ENCODE measurements around the gene GRM4.

Gene GRM4

DNA sequence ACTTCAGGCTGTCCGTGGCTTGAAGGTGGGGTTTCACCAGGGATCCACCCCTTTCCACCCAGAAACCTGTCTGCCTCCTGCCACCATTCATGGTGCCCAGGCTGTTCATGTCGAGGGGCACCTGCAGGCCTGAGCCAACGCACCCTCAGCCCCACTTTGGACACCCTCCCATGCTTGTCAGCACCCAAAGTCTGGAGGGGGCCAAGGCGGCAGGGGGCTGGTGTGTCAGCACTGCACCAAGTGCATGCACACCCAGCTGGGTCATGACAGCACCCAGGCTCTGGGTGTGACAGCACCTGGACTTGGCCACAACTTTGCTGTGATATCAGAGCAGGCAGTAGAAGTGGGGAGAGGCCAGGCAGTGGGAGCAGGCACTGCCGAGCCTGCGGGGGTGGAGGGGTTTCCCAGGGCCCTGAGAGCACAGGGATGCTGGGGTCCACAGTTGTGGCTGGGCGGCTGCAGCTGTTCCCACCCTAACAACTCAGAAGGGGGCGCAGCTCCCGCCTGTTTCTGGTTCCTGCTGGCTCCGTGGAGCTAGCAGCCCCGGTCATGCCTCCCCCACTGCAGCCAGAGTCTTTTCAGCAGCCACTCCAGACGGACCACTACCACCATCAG is 33.3 kb upstream of the GRM4 start:
- no peaks in the 10 kb centered on the region for H3K9me3 ChIP-seq (ENCODE audit: low read depth, low read length)
- H3K9ac ChIP-seq (ENCODE audit: insufficient read length), result no peak overlapping the region
- no peak overlapping the region for H3K4me3 ChIP-seq
- no peak for TF ChIP-seq POLR2AphosphoS5 (IDR thresholded peaks at IDR 0.05; ENCODE audit: borderline replicate concordance, low read depth, low read length)
- no peaks in the 10 kb centered on the region for H3K36me3 ChIP-seq (ENCODE audit: insufficient read depth, low read length)
- H3K27ac ChIP-seq, result no peak overlapping the region
- no peak for DNase-seq (ENCODE audit: low read depth, low spot score)

DNA sequence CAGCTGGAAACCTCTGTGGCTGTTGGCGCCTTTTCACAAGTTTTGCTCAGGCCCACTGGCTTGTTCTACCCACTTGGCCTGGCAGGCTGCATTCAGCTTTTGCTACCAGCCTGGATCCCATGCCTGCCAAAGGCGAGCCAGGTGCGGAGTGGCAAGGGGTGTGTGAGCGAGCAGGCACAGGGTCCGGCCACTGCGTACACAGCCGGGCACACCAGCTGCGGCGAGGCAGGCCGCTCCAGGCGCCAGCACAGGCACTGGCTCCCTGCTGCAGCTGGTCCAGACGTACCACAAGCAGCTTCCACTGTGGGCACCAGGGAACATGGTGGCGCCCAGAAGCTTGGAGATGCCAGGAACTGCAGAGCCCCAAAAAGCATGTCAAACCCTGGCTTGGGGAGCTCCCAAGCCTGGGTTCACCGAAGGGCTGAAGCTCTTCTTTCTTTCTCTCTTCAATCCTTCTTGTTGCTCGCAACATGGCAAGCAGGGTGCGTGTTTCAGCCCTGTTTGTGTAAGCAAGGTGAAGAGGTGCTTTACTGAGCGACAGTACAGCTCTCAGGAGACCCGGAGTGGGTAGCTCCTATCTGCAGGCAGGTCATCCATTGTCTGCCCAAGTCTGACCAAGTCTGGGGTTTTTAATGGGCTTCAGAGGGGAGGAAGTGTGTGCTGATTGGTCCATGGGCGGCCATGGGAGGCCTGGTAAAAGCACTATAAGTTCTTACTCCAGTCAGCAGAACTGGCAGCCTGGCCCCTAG is 32.6 kb upstream of the GRM4 start:
- Histone ChIP-seq H3K4me3 (no peak overlapping the region), H3K9ac (ENCODE audit: insufficient read length) (no peak overlapping the region), H3K27ac (no peak overlapping the region), H3K36me3 (ENCODE audit: insufficient read depth, low read length) (no peaks in the 10 kb centered on the region), H3K9me3 (ENCODE audit: low read depth, low read length) (no peaks in the 10 kb centered on the region)
- TF ChIP-seq FOXP2 (optimal IDR thresholded peaks at IDR 0.05; ENCODE audit: control extremely low read depth, extremely low read length, insufficient read depth) (no peak), EZH2 (IDR thresholded peaks at IDR 0.05) (no peak), POLR2AphosphoS5 (IDR thresholded peaks at IDR 0.05; ENCODE audit: borderline replicate concordance, low read depth, low read length) (no peak)
- no peak for DNase-seq (ENCODE audit: low read depth, low spot score)

GRCh38 chr6:34177181-34177591 is 31.3 kb upstream of the GRM4 start:
- Histone ChIP-seq H3K36me3 (ENCODE audit: insufficient read depth, low read length) (no peaks in the 10 kb centered on the region), H3K4me3 (no peak overlapping the region), H3K27ac (no peak overlapping the region), H3K9ac (ENCODE audit: insufficient read length) (no peak overlapping the region), H3K9me3 (ENCODE audit: low read depth, low read length) (no peaks in the 10 kb centered on the region)
- DNase-seq (ENCODE audit: low read depth, low spot score), result no peak
- TF ChIP-seq EZH2 (IDR thresholded peaks at IDR 0.05) (no peak), FOXP2 (optimal IDR thresholded peaks at IDR 0.05; ENCODE audit: control extremely low read depth, extremely low read length, insufficient read depth) (no peak), POLR2AphosphoS5 (IDR thresholded peaks at IDR 0.05; ENCODE audit: borderline replicate concordance, low read depth, low read length) (no peak)

DNA sequence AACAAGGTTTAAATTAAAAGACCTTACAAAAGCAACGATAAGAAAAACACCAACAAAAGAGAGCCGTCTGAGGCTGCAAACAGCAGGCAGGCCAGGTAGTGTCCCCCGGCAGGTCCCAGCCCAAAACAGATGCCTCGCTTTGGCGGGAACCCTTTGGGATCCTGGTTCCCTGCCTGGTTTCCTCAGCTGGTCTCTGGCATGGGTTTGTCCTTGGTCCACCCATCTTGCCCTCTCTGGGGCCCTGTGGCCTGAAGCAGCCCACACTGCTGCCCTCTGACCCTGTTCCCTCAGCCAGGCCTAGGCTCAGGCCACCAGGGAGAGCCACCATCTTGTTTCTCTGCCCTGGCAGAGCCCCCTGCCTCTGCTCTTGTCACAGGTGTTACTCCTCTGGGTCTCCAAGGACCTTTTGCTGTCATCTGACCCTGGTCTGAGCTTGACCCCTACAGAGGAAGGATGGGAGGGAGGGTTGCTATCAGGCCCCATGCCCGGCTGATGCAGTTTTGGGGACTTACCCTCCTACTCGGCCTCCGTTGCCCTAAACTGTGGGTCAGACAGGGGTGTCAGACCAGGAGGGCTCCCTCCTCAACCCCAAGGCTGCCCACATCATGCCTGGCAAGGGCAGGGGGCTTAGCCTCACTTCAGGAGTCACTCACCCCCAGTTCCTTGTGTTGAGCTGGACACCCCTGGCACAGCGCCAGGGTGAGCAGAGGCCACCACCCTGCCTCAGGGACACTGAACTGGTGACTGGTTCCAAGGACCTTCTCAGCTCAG is 30.6 kb upstream of the GRM4 start:
- Histone ChIP-seq H3K27ac (no peak overlapping the region), H3K4me3 (no peak overlapping the region), H3K9me3 (ENCODE audit: low read depth, low read length) (no peaks in the 10 kb centered on the region), H3K9ac (ENCODE audit: insufficient read length) (no peak overlapping the region), H3K36me3 (ENCODE audit: insufficient read depth, low read length) (no peaks in the 10 kb centered on the region)
- DNase-seq (ENCODE audit: low read depth, low spot score), result no peak
- TF ChIP-seq FOXP2 (optimal IDR thresholded peaks at IDR 0.05; ENCODE audit: control extremely low read depth, extremely low read length, insufficient read depth), result no peak
- no peak for TF ChIP-seq EZH2 (IDR thresholded peaks at IDR 0.05)
- no peak for TF ChIP-seq POLR2AphosphoS5 (IDR thresholded peaks at IDR 0.05; ENCODE audit: borderline replicate concordance, low read depth, low read length)

GRCh38 chr6:34174846-34175399 is 29.0 kb upstream of the GRM4 start:
- no peak for DNase-seq (ENCODE audit: low read depth, low spot score)
- TF ChIP-seq POLR2AphosphoS5 (IDR thresholded peaks at IDR 0.05; ENCODE audit: borderline replicate concordance, low read depth, low read length) (no peak), FOXP2 (optimal IDR thresholded peaks at IDR 0.05; ENCODE audit: control extremely low read depth, extremely low read length, insufficient read depth) (no peak), EZH2 (IDR thresholded peaks at IDR 0.05) (no peak)
- Histone ChIP-seq H3K27ac (no peak overlapping the region), H3K4me3 (no peak overlapping the region), H3K36me3 (ENCODE audit: insufficient read depth, low read length) (no peaks in the 10 kb centered on the region), H3K9ac (ENCODE audit: insufficient read length) (no peak overlapping the region), H3K9me3 (ENCODE audit: low read depth, low read length) (no peaks in the 10 kb centered on the region)

- Histone ChIP-seq H3K27ac (no peak overlapping the region), H3K9me3 (ENCODE audit: low read depth, low read length) (no peaks in the 10 kb centered on the region), H3K36me3 (ENCODE audit: insufficient read depth, low read length) (no peaks in the 10 kb centered on the region), H3K9ac (ENCODE audit: insufficient read length) (no peak overlapping the region), H3K4me3 (no peak overlapping the region)
- TF ChIP-seq POLR2AphosphoS5 (IDR thresholded peaks at IDR 0.05; ENCODE audit: borderline replicate concordance, low read depth, low read length) (no peak), FOXP2 (optimal IDR thresholded peaks at IDR 0.05; ENCODE audit: control extremely low read depth, extremely low read length, insufficient read depth) (no peak), EZH2 (IDR thresholded peaks at IDR 0.05) (no peak)
- DNase-seq (ENCODE audit: low read depth, low spot score), result no peak
Measured at GRCh38 chr6:34172961-34173775, 27.3 kb upstream of the GRM4 start.

GRCh38 chr6:34170346-34170745 is 24.5 kb upstream of the GRM4 start:
- Histone ChIP-seq H3K4me3 (no peak overlapping the region), H3K9ac (ENCODE audit: insufficient read length) (no peak overlapping the region), H3K27ac (no peak overlapping the region), H3K36me3 (ENCODE audit: insufficient read depth, low read length) (no peaks in the 10 kb centered on the region), H3K9me3 (ENCODE audit: low read depth, low read length) (no peaks in the 10 kb centered on the region)
- no peak for TF ChIP-seq POLR2AphosphoS5 (IDR thresholded peaks at IDR 0.05; ENCODE audit: borderline replicate concordance, low read depth, low read length)
- TF ChIP-seq FOXP2 (optimal IDR thresholded peaks at IDR 0.05; ENCODE audit: control extremely low read depth, extremely low read length, insufficient read depth), result no peak
- TF ChIP-seq EZH2 (IDR thresholded peaks at IDR 0.05), result no peak
- no peak for DNase-seq (ENCODE audit: low read depth, low spot score)

Data from SK-N-MC (cell line).